NCI-H748 treated with DMSO at 0.1 percent for 48 hours (cell line): ENCODE measurements around the gene CYS1.
"Not testable (repeated sequence)": the region's sequence is repeated elsewhere in the genome, so short reads cannot be mapped to it uniquely, and the experiment has no call there.

Source experiments
- DNase-seq: peaks from one replicate; lab custom pipeline; 2025; lab: John Stamatoyannopoulos, UW

CYS1 gene

DNA sequence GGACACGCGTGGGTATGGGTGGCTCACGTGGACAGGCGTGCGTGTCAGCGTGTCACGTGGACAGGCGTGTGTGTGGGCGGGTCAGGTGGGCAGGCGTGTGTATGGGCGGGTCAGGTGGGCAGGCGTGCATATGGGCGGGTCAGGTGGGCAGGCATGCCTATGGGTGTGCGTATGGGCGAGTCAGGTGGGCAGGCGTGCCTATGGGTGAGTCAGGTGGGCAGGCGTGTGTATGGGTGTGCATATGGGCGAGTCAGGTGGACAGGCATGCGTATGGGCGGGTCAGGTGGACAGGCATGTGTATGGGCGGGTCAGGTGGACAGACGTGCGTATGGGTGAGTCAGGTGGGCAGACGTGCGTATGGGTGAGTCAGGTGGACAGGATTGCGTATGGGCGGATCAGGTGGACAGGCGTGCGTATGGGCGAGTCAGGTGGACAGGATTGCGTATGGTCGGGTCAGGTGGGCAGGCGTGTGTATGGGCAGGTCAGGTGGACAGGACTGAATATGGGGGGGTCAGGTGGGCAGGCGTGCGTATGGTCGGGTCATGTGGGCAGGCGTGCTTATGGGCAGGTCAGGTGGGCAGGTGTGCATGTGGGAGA is 67.7 kb downstream of the CYS1 start:
- DNase-seq: not testable (repeated sequence)

DNA sequence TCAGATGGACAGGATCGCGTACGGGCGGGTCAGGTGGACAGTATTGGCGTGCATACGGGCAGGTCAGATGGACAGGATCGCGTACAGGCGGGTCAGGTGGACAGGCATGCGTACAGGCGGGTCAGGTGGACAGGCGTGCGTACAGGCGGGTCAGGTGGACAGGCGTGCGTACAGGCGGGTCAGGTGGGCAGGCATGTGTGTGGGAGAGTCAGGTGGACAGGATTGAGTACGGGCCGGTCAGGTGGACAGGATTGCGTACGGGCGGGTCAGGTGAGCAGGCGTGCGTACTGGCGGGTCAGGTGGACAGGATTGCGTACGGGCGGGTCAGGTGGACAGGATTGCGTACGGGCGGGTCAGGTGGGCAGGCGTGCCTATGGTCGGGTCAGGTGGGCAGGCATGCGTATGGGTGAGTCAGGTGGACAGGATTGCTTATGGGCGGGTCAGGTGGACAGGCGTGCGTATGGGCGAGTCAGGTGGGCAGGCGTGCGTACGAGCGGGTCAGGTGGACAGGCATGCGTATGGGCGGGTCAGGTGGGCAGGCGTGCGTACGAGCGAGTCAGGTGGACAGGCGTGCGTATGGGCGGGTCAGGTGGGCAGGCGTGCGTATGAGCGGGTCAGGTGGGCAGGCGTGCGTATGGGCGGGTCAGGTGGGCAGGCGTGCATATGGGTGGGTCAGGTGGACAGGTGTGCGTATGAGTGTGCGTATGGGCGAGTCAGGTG is 68.4 kb downstream of the CYS1 start:
- DNase-seq: not testable (repeated sequence)

DNA sequence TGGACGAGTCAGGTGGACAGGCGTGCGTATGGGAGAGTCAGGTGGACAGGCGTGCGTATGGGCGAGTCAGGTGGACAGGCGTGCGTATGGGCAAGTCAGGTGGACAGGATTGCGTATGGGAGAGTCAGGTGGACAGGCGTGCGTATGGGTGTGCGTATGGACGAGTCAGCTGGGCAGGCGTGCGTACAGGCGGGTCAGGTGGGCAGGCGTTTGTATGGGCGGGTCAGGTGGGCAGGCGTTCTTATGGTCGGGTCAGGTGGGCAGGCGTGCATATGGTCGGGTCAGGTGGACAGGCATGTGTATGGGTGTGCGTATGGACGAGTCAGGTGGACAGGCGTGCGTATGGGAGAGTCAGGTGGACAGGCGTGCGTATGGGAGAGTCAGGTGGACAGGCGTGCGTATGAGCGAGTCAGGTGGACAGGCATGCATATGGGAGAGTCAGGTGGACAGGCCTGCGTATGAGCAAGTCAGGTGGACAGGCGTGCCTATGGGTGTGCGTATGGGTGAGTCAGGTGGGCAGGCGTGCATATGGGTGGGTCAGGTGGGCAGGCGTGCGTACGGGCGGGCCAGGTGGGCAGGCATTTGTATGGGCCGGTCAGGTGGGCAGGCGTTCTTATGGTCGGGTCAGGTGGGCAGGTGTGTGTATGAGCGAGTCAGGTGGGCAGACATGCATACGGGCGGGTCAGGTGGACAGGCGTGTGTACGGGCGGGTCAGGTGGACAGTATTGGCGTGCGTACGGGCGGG is 69.2 kb downstream of the CYS1 start:
- DNase-seq: not testable (repeated sequence)

DNA sequence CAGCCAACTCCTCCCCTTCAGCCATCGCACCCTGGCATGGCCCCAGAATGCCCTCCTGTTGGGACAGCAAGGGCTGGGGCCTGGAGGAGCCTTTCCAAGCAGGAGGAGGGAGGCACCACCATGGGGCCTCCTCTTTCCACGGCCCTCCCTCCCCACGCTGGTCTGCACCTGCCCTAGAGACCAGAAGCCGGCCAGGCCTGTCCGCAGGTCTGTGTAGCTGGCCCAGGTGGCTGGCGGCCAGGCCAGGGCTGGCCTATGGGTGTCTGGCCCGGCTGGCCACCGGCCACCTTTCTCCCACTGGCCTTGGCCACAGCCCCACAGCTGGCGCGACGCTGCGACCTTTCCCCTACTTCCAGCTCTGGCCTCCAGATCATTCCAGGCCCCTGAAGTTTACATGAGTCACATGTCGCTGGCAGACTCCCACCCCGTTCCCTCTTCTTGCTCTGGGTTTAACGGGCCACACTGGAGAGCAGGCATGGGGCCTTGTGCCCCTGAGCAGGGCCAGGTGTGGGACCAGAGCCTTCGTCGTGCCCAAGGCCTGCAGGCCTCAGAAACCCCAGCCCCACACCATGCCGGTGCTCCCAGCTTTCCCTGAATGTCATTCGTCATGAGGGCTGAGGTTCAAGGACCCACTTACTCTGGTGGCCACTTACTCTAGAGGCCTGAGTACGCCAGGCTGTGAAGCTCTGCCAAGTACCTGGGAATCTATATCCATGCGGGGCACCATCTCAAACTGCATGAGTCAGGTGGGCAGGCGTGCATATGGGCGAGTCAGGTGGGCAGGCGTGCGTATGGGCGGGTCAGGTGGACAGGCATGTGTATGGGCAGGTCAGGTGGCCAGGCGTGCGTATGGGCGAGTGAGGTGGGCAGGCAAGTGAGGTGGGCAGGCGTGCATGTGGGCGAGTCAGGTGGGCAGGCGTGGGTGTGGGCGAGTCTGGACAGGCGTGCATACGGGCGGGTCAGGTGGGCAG is 70.1 kb downstream of the CYS1 start:
- DNase-seq: no peak

DNA sequence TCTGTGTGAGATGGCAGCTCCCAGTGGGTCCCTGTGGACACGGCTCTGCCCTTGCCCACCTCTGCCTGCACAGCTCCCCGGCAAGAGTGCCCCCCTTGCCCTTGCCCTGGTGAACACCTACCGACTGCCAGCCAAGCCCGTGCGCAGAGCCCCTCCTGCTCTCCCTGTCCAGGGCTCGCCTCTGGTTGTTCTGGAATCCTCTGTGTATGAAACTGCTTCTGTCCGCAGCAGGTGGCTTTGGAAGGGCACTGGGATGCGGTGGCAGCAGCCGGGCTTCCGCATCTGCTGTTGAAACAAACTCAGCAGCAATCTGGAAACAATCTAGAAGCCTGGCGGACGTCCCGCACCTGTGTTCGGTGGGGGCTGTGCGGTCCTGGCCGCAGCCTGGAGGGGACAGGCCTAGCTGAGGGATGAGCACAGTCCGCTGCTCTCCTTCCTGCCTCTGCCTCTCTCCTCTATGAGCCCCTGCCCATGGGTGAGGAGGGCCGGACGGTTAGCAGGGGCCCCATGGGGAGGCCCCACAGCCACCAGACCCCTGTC is 70.9 kb downstream of the CYS1 start:
- DNase-seq: no peak

DNA sequence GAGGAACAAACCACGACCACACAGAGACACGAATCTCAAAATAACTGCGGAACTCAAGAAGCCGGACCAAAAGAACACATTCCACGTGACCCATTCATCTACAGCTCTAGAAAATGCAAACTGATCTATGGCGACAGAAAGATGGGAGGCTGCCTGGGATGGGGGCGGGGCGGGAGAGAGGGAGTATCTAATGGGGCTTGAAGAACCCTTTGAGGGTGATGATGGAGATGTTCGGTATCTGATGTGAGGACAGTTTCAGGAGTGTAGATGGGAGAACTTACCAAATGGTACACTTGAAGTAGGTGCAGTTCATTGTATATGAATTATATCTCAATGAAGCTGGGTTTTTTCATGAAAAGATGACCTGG is 71.4 kb downstream of the CYS1 start:
- no peak for DNase-seq

DNA sequence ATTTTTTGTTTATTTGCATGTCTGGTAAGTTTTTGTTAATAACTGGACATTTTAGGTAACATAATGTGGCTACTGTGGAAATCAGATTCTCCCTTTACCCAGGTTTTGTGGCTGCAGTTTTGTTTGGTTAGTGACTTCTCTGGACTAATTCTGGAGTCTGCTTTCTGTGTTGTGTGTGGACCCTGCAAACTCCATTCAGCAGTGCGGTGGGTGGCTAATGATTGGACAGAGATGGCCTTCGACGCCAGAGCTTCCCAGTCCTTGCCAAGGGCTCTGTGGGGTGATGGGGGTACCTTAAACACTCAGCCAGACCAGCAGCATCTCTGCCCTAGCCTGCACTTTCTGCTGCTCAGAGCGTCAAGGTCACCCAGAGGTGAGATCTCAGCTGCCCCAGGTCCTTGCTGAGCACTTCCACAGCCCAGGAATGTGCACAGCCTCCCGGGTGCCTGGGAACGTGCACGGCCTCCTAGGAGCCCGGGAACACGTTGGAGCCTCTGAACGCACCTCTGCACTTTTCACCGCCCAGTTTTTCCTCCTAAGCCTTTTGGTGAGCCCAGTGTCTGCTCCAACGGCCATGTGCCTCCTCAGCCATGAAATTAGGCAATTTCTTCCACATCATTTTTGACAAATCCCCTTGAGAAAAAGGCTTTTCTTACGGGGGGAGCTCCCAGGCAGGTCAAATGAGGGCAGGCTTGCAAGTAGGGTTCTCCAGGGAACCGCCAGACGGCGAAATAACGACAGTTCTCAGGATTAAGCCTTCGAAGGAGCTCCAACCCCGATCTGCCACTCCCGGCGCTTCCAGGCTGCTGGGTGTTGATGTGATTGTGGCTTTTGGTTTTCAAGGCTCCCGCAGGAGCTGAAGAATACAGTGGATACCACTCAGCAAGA is 72.0 kb downstream of the CYS1 start:
- no peak for DNase-seq

DNA sequence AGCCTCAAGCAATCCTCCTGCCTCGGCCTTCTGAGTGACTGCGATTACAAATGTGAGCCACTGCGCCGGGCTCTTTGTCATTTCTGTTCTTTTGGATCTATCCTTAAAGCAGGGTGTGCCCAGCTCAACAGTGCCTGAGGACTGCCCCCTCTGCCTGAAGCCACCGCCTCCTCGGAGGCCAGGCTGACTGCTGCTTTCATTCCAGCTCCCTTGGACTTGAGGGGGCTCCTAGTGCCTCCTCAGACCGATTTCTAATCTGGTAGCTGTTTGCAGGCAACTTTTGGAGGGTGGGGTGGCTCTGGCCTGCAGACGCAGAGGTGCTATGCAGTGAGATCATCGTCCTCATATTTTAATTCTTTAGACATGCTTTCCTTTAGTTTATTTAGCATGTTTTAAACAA is 72.8 kb downstream of the CYS1 start:
- no peak for DNase-seq
